HFFc6 (cell line): ENCODE results near the gene MTA3. TPM values are rescaled to one million over a fixed set of nuclear protein-coding genes. Genes with fewer than 3 reads are reported as not detected.

Source experiments
- DNase-seq: peaks from one replicate; pipeline ENCODE4 v3.0.0-alpha.2; 2018
- H3K27ac Mint-ChIP-seq: 2 replicates; pipeline ENCODE4 v1.8.0; 2020; ENCODE audit warnings: mild to moderate bottlenecking, mixed read lengths
- H3K27me3 Mint-ChIP-seq: 2 replicates; pipeline ENCODE4 v1.8.0; 2021; ENCODE audit warnings: mild to moderate bottlenecking, moderate library complexity, mixed read lengths; ENCODE audit not compliant: insufficient read depth
- H3K36me3 Mint-ChIP-seq: 2 replicates; pipeline ENCODE4 v1.8.0; 2021; ENCODE audit warnings: low read depth, mixed read lengths
- H3K4me1 Mint-ChIP-seq: 2 replicates; pipeline ENCODE4 v1.8.0; 2020; ENCODE audit warnings: low read depth, mixed read lengths
- H3K4me3 Mint-ChIP-seq: 2 replicates; pipeline ENCODE4 v1.8.0; 2020; ENCODE audit warnings: mild to moderate bottlenecking, moderate library complexity, mixed read lengths
- H3K9me3 Mint-ChIP-seq: 2 replicates; pipeline ENCODE4 v1.8.0; 2020; ENCODE audit warnings: mild to moderate bottlenecking, mixed read lengths
- total RNA-seq, 6 experiments: library from RNA; stranded (reverse); fragmentation: NEBNext Ultra II Directional; extraction: Animal tissue kit (Norgen Biotek cat#: 25700); gene quantifications; 2 replicates in 1 of 6; 3 replicates in 5 of 6; pipeline ENCODE4 v1.2.3, GENCODE V29; 2021
- TF ChIP-seq, protein P1 (sequence below): fragments of 200-600 bp; sonication (generic); IDR thresholded peaks from 2 replicates; pipeline ENCODE4 v1.5.0; 2021; ENCODE audit warnings: antibody characterized with exemption, mild to moderate bottlenecking

MTA3 gene
- total RNA-seq, 6 experiments from 2014 or later: 26.2 to 33.4 (median 30.7) TPM

DNA sequence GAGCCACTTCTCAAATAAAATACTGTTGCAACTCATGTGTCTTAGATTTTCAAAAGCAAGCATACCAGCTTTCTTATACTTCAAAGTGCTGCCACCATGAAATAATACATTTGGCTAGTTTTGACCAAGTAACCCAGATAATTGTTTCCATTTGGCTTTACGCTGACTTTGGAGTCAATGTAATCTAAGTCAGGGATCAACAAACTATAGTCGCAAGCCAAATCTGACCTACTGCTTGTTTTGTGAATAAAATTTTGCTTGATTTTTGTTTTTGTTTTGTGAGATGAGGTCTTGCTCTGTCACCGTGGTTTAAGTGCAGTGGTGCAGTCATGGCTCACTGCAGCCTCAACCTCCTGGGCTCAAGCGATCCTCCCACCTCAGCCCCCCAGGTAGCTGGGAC lies 130.5 kb downstream of the MTA3 start:
- H3K4me1 Mint-ChIP-seq: no peaks in the 10 kb centered on the region
- no peaks in the 10 kb centered on the region for H3K36me3 Mint-ChIP-seq
- no peak overlapping the region for H3K4me3 Mint-ChIP-seq
- TF ChIP-seq, protein P1, sequence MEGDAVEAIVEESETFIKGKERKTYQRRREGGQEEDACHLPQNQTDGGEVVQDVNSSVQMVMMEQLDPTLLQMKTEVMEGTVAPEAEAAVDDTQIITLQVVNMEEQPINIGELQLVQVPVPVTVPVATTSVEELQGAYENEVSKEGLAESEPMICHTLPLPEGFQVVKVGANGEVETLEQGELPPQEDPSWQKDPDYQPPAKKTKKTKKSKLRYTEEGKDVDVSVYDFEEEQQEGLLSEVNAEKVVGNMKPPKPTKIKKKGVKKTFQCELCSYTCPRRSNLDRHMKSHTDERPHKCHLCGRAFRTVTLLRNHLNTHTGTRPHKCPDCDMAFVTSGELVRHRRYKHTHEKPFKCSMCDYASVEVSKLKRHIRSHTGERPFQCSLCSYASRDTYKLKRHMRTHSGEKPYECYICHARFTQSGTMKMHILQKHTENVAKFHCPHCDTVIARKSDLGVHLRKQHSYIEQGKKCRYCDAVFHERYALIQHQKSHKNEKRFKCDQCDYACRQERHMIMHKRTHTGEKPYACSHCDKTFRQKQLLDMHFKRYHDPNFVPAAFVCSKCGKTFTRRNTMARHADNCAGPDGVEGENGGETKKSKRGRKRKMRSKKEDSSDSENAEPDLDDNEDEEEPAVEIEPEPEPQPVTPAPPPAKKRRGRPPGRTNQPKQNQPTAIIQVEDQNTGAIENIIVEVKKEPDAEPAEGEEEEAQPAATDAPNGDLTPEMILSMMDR: no peak
- no peak overlapping the region for H3K27ac Mint-ChIP-seq
- no peak for DNase-seq
- H3K9me3 Mint-ChIP-seq: no peaks in the 10 kb centered on the region
- no peaks in the 10 kb centered on the region; the same call in 1 of the 2 replicates for H3K27me3 Mint-ChIP-seq

GRCh38 chr2:42706836-42707235 lies 138.4 kb downstream of the MTA3 start:
- H3K4me3 Mint-ChIP-seq: no peak overlapping the region
- H3K4me1 Mint-ChIP-seq: no peaks in the 10 kb centered on the region
- no peak for DNase-seq
- no peak overlapping the region for H3K27ac Mint-ChIP-seq
- H3K27me3 Mint-ChIP-seq: no peaks in the 10 kb centered on the region
- no peaks in the 10 kb centered on the region for H3K9me3 Mint-ChIP-seq
- TF ChIP-seq, protein P1: no peak
- peaks cover 8% of the 10 kb centered on the region for H3K36me3 Mint-ChIP-seq

- Mint-ChIP-seq H3K4me3 (no peak overlapping the region), H3K9me3 (no peaks in the 10 kb centered on the region), H3K36me3 (peaks cover 8% of the 10 kb centered on the region), H3K4me1 (no peaks in the 10 kb centered on the region), H3K27ac (no peak overlapping the region), H3K27me3 (no peaks in the 10 kb centered on the region)
- TF ChIP-seq, protein P1: no peak
- DNase-seq: no peak
These were observed 139.7 kb downstream of the MTA3 start for GRCh38 chr2:42708179-42708578.

GRCh38 chr2:42711896-42712295 lies 143.5 kb downstream of the MTA3 start:
- Mint-ChIP-seq H3K4me1 (no peaks in the 10 kb centered on the region), H3K4me3 (no peak overlapping the region), H3K9me3 (no peaks in the 10 kb centered on the region)

GRCh38 chr2:42712934-42713333 lies 144.5 kb downstream of the MTA3 start:
- no peaks in the 10 kb centered on the region for H3K4me1 Mint-ChIP-seq

More at GRCh38 chr2:42711896-42712295, 143.5 kb downstream of the MTA3 start:
- Mint-ChIP-seq H3K27me3 (no peaks in the 10 kb centered on the region), H3K27ac (no peak overlapping the region), H3K36me3 (peaks cover 8% of the 10 kb centered on the region)
- no peak for DNase-seq
- TF ChIP-seq, protein P1: no peak

More at GRCh38 chr2:42712934-42713333, 144.5 kb downstream of the MTA3 start:
- Mint-ChIP-seq H3K9me3 (no peaks in the 10 kb centered on the region), H3K27me3 (no peaks in the 10 kb centered on the region), H3K27ac (no peak overlapping the region), H3K36me3 (peaks cover 8% of the 10 kb centered on the region), H3K4me3 (no peak overlapping the region)
- TF ChIP-seq, protein P1: no peak
- no peak for DNase-seq
